NCI-H1694 (cell line): ENCODE results near the gene TEPSIN.

Experiments
- DNase-seq: peaks from one replicate; lab custom pipeline; 2025; lab: John Stamatoyannopoulos, UW

TEPSIN gene

GRCh38 chr17:81250286-81251093 lies 11.6 kb upstream of the TEPSIN start:
- DNase-seq, result no peak

- no peak for DNase-seq
Observed at GRCh38 chr17:81249223-81250040, 10.6 kb upstream of the TEPSIN start.

GRCh38 chr17:81248649-81249048 lies 9.8 kb upstream of the TEPSIN start:
- DNase-seq, result no peak

- no peak for DNase-seq
Observed at GRCh38 chr17:81247339-81247990, 8.6 kb upstream of the TEPSIN start.

- DNase-seq, result no peak
Observed at GRCh38 chr17:81246679-81247338, 8.0 kb upstream of the TEPSIN start.

- no peak for DNase-seq
Observed at GRCh38 chr17:81246343-81246670, 7.5 kb upstream of the TEPSIN start.

GRCh38 chr17:81245665-81246342 lies 6.9 kb upstream of the TEPSIN start:
- DNase-seq, result no peak

GRCh38 chr17:81245024-81245664 lies 6.3 kb upstream of the TEPSIN start:
- DNase-seq, result no peak

- no peak for DNase-seq
Observed at GRCh38 chr17:81244358-81245023, 5.6 kb upstream of the TEPSIN start.

- DNase-seq, result no peak
Observed at GRCh38 chr17:81243333-81243664, 4.4 kb upstream of the TEPSIN start.

GRCh38 chr17:81242421-81243332 lies 3.8 kb upstream of the TEPSIN start:
- no peak for DNase-seq

GRCh38 chr17:81241648-81242420 lies 3.0 kb upstream of the TEPSIN start:
- DNase-seq, result peak; percentile 25

GRCh38 chr17:81241203-81241602 lies 2.3 kb upstream of the TEPSIN start:
- DNase-seq, result no peak

- DNase-seq, result no peak
Observed at GRCh38 chr17:81240761-81241160, 1.9 kb upstream of the TEPSIN start.

- DNase-seq, result no peak
Observed at GRCh38 chr17:81239714-81240555, 1.1 kb upstream of the TEPSIN start.

GRCh38 chr17:81238490-81238814 lies 403 bp downstream of the TEPSIN start:
- no peak for DNase-seq

- no peak for DNase-seq
Observed at GRCh38 chr17:81237591-81238489, 1.0 kb downstream of the TEPSIN start.
